OCI-LY7 (cell line): ENCODE results near the gene CLEC4G.

Source experiments
- EZH2phosphoT487 ChIP-seq: fragments of 200-600 bp; sonication (generic); IDR thresholded peaks from 2 replicates; pipeline ENCODE4 v1.6.1; 2018; ENCODE audit warnings: low read depth, borderline replicate concordance, mild to moderate bottlenecking, mixed run types, antibody characterized with exemption, low read length, moderate library complexity, mixed read lengths
- TF ChIP-seq, protein P1 (sequence below): fragments of 200-600 bp; sonication (generic); conservative IDR thresholded peaks from 2 replicates; pipeline ENCODE4 v1.5.1; 2014; ENCODE audit warnings: mild to moderate bottlenecking, antibody characterized with exemption, low read length, moderate library complexity, mixed read lengths

DNA sequence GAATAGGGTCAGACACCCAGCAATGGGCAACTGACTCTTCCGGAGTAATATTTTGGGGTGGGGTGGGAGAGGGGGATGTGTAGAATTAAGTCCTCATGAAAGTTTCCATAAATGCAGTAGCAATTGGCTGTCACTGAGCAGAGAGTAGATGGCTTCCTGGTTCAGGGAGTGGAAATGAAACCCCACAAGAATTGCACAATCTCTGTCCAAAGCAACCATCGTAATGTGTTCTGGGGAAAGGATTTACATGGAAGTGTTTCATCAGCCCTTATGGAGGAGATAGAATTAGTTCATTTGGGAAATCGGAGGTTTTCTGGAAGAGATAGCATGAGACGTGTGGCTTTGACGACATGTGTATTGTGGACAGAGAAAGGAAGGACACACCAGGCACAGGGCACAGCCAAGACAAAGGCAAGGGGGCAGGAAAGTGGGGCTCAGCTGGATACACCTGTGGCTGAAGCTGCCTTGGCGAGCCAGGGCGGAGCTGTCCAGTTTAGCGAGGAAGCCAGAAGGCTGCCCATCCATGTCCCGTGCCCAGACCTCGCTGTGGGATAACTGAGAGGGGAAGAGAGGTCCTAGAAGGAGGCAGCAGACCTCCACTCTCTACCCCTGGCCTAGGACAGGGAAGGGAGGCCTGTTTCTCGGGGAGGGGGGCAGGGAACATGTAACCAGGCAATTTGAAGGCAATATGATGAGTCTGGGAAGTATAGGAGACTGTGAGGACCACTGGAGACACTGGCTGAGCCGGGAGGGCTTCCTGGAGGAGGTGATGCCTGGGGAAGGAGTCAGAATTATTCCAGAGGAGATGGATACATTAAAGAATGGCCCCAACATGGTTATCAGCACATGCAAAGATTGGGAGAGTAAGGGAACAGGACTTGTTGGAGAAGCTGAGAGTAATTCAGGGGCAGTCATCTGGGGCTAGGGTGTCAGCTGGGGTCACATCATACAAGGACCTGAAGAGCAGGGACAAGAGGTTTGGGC, 2.6 kb upstream of the CLEC4G start:
- TF ChIP-seq, protein P1, sequence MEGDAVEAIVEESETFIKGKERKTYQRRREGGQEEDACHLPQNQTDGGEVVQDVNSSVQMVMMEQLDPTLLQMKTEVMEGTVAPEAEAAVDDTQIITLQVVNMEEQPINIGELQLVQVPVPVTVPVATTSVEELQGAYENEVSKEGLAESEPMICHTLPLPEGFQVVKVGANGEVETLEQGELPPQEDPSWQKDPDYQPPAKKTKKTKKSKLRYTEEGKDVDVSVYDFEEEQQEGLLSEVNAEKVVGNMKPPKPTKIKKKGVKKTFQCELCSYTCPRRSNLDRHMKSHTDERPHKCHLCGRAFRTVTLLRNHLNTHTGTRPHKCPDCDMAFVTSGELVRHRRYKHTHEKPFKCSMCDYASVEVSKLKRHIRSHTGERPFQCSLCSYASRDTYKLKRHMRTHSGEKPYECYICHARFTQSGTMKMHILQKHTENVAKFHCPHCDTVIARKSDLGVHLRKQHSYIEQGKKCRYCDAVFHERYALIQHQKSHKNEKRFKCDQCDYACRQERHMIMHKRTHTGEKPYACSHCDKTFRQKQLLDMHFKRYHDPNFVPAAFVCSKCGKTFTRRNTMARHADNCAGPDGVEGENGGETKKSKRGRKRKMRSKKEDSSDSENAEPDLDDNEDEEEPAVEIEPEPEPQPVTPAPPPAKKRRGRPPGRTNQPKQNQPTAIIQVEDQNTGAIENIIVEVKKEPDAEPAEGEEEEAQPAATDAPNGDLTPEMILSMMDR = no peak
- TF ChIP-seq EZH2phosphoT487 = no peak
